RWPE2 (cell line): Measurements from ENCODE around the gene SLC8A2.

Source experiments
- ATAC-seq: fragments of 200-7000 bp; cut with Tn5 transposase; 3 replicates; pipeline ENCODE4 v1.9.1; 2021; ENCODE audit warnings: low read depth
- DNase-seq: peaks from one replicate; pipeline ENCODE4 v3.0.0-alpha.2; 2020; ENCODE audit warnings: low spot score
- H3K27ac ChIP-seq: fragments of 450-650 bp; 2 replicates; pipeline ENCODE4 v1.5.1; 2017; ENCODE audit warnings: mild to moderate bottlenecking; ENCODE audit not compliant: poor library complexity, severe bottlenecking
- H3K27me3 ChIP-seq: fragments of 250-450 bp; sonication (Bioruptor Pico); 2 replicates; pipeline ENCODE4 v1.5.1; 2021; ENCODE audit warnings: mild to moderate bottlenecking, moderate library complexity; ENCODE audit not compliant: insufficient read depth, poor library complexity, severe bottlenecking
- H3K36me3 ChIP-seq: fragments of 250-450 bp; sonication (Bioruptor Pico); 2 replicates; pipeline ENCODE4 v1.5.1; 2020; ENCODE audit warnings: low read depth, mild to moderate bottlenecking, moderate library complexity
- H3K4me1 ChIP-seq: fragments of 250-450 bp; sonication (Bioruptor Pico); 2 replicates; pipeline ENCODE4 v1.5.1; 2021; ENCODE audit warnings: mild to moderate bottlenecking, moderate library complexity; ENCODE audit not compliant: insufficient read depth, poor library complexity, severe bottlenecking
- H3K4me3 ChIP-seq: fragments of 250-450 bp; sonication (Bioruptor Pico); 2 replicates; pipeline ENCODE4 v1.5.1; 2021; ENCODE audit warnings: mild to moderate bottlenecking, moderate library complexity; ENCODE audit not compliant: severe bottlenecking
- H3K9me3 ChIP-seq: fragments of 250-450 bp; sonication (Bioruptor Pico); 2 replicates; pipeline ENCODE4 v1.5.1; 2021; ENCODE audit warnings: mild to moderate bottlenecking, moderate library complexity; ENCODE audit not compliant: severe bottlenecking
- CTCF ChIP-seq: fragments of 450-650 bp; IDR thresholded peaks from one replicate; pipeline ENCODE4 v1.5.1; 2017; ENCODE audit warnings: mild to moderate bottlenecking, moderate library complexity; ENCODE audit not compliant: poor library complexity, severe bottlenecking

Gene SLC8A2

GRCh38 chr19:47499371-47499770, 27.7 kb upstream of the SLC8A2 start:
- Histone ChIP-seq H3K4me3 (no peak overlapping the region), H3K9me3 (no peaks in the 10 kb centered on the region), H3K36me3 (peaks cover 16% of the 10 kb centered on the region), H3K27ac (no peak overlapping the region), H3K4me1 (no peaks in the 10 kb centered on the region), H3K27me3 (no peaks in the 10 kb centered on the region)
- no peak for ATAC-seq
- DNase-seq, result no peak
- TF ChIP-seq CTCF, result no peak

- Histone ChIP-seq H3K4me1 (no peaks in the 10 kb centered on the region), H3K36me3 (peaks cover 13% of the 10 kb centered on the region)
These were observed 26.9 kb upstream of the SLC8A2 start for GRCh38 chr19:47498561-47498960.

GRCh38 chr19:47497821-47498520, 26.3 kb upstream of the SLC8A2 start:
- H3K36me3 ChIP-seq, result peaks cover 12% of the 10 kb centered on the region

More at GRCh38 chr19:47498561-47498960, 26.9 kb upstream of the SLC8A2 start:
- no peak overlapping the region for H3K27ac ChIP-seq
- no peak for TF ChIP-seq CTCF
- H3K27me3 ChIP-seq, result no peaks in the 10 kb centered on the region
- H3K4me3 ChIP-seq, result no peak overlapping the region
- no peak for ATAC-seq
- H3K9me3 ChIP-seq, result no peaks in the 10 kb centered on the region
- no peak for DNase-seq

GRCh38 chr19:47497050-47497766, 25.5 kb upstream of the SLC8A2 start:
- H3K9me3 ChIP-seq, result no peaks in the 10 kb centered on the region
- H3K4me1 ChIP-seq, result no peaks in the 10 kb centered on the region
- DNase-seq (no peak), ATAC-seq (no peak)
- peaks cover 11% of the 10 kb centered on the region for H3K36me3 ChIP-seq
- no peak for TF ChIP-seq CTCF
- H3K27me3 ChIP-seq, result no peaks in the 10 kb centered on the region
- no peak overlapping the region for H3K27ac ChIP-seq
- no peak overlapping the region for H3K4me3 ChIP-seq

More at GRCh38 chr19:47497821-47498520, 26.3 kb upstream of the SLC8A2 start:
- DNase-seq (no peak), ATAC-seq (no peak)
- Histone ChIP-seq H3K27me3 (no peaks in the 10 kb centered on the region), H3K27ac (no peak overlapping the region), H3K4me3 (no peak overlapping the region), H3K4me1 (no peaks in the 10 kb centered on the region), H3K9me3 (no peaks in the 10 kb centered on the region)
- no peak for TF ChIP-seq CTCF
